ENCODE measurements around the gene CUX1.

GRCh38 chr7:101990811-101991418 lies 173.5 kb downstream of the CUX1 start:
- TF ChIP-seq CTCF (IDR thresholded peaks at IDR 0.05; ENCODE audit: low read length) (peak; percentile 15; the same call in 1 of the 2 replicates), EZH2phosphoT487 (IDR thresholded peaks at IDR 0.05; ENCODE audit: low read length) (no peak), EZH2 (optimal IDR thresholded peaks at IDR 0.05; ENCODE audit: low read depth, low read length) (no peak)

Measured in MM.1S (cell line).